Body of pancreas (tissue), 4 donors: ENCODE results near the gene ADAMTS6.

Experiments
- POLR2A ChIP-seq, 3 donors: fragments of 450-650 bp; IDR thresholded peaks; one replicate each; pipeline ENCODE4 v1.6.1; 2016; ENCODE audit warnings: antibody characterized with exemption in 3 of 3, mild to moderate bottlenecking in 2 of 3
- TF ChIP-seq, protein P1 (sequence below), 7 experiments: fragments of 450-650 bp in 4 of 7; fragments of 200-600 bp in 3 of 7; sonication (generic) in 3 of 7; IDR thresholded peaks; one replicate each; pipeline ENCODE4 v1.5.1; 2016 to 2019; ENCODE audit warnings: antibody characterized with exemption in 7 of 7

DNA sequence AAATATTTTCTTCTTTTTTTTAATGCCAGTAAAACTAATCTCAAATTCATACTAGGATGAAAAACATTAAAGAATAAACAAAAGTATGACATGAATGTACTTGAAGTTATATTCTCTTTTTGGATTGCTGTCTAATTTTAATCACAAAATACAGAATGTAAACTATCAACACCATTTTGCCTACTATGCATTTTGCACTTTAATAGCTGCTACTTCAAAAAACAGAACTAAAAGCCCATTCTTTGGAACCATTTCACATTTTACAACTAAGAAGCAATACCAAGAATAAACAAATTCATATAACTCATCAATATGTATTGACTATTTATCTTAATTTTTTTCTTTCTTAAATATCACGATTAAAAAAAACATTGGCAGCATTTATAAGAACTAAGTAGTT is 58.1 kb downstream of the ADAMTS6 start:
- TF ChIP-seq, protein P1, sequence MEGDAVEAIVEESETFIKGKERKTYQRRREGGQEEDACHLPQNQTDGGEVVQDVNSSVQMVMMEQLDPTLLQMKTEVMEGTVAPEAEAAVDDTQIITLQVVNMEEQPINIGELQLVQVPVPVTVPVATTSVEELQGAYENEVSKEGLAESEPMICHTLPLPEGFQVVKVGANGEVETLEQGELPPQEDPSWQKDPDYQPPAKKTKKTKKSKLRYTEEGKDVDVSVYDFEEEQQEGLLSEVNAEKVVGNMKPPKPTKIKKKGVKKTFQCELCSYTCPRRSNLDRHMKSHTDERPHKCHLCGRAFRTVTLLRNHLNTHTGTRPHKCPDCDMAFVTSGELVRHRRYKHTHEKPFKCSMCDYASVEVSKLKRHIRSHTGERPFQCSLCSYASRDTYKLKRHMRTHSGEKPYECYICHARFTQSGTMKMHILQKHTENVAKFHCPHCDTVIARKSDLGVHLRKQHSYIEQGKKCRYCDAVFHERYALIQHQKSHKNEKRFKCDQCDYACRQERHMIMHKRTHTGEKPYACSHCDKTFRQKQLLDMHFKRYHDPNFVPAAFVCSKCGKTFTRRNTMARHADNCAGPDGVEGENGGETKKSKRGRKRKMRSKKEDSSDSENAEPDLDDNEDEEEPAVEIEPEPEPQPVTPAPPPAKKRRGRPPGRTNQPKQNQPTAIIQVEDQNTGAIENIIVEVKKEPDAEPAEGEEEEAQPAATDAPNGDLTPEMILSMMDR (IDR thresholded peaks at IDR 0.05) = no peak
- no peak for TF ChIP-seq POLR2A (IDR thresholded peaks at IDR 0.05)
